HepG2 (cell line): ENCODE results near the gene GDAP1L1. TPM values are rescaled to one million over a fixed set of nuclear protein-coding genes. Genes with fewer than 3 reads are reported as not detected.

Source experiments
- MED1 ChIP-seq: sonication (generic); formaldehyde crosslinking; IDR thresholded peaks from 2 replicates; pipeline ENCODE4 v1.4.0; 2020; ENCODE audit warnings: missing genetic modification reagents
- TBX2 ChIP-seq: sonication (generic); formaldehyde crosslinking; IDR thresholded peaks from 2 replicates; pipeline ENCODE4 v1.5.0; 2020; ENCODE audit warnings: missing genetic modification reagents, mild to moderate bottlenecking, borderline replicate concordance
- U2AF1 ChIP-seq: fragments of 200-400 bp; formaldehyde crosslinking; optimal IDR thresholded peaks from 2 replicates; pipeline ENCODE3; 2017; ENCODE audit warnings: mild to moderate bottlenecking, low read depth, low read length
- ZIK1 ChIP-seq: sonication (generic); formaldehyde crosslinking; IDR thresholded peaks from 2 replicates; pipeline ENCODE4 v1.5.0; 2020; ENCODE audit warnings: mild to moderate bottlenecking, low read depth, missing genetic modification reagents, borderline replicate concordance
- ZNF652 ChIP-seq: IDR thresholded peaks from 2 replicates; pipeline ENCODE4 v1.6.1; 2016; ENCODE audit warnings: low read depth, borderline replicate concordance
- polyA plus RNA-seq, 8 experiments: library from polyadenylated mRNA; depleted of rRNA in 3 of 8; stranded (reverse) in 7 of 8; unstranded in 1 of 8; fragments of >200 nt; fragmentation: Illumina TruSeq in 4 of 8; extraction: Trizol in 4 of 8; gene quantifications; 2 replicates each; pipeline versions ENCODE4 v1.2.1 to v1.2.3, GENCODE V29; 2011 to 2016; ENCODE audit warnings: low read depth in 4 of 8, missing spikeins in 1 of 8, mixed read lengths in 1 of 8; ENCODE audit not compliant: insufficient read depth in 1 of 8
- total RNA-seq, 5 experiments: library from RNA; depleted of rRNA; stranded (reverse); fragments of >200 nt; fragmentation: Illumina TruSeq; extraction: Trizol; gene quantifications; 2 replicates each; pipeline ENCODE4 v1.2.3, GENCODE V29; 2016; ENCODE audit warnings: low read depth in 1 of 5
- TF ChIP-seq, protein P1 (sequence below), 2 experiments: sonication (generic) in 1 of 2; formaldehyde crosslinking in 1 of 2; IDR thresholded peaks; 2 replicates each; pipeline versions ENCODE4 v1.6.1 to v1.9.0; 2014 to 2022; ENCODE audit warnings: antibody characterized with exemption in 1 of 2, borderline replicate concordance in 1 of 2, inconsistent platforms in 1 of 2, low read depth in 1 of 2, missing genetic modification reagents in 1 of 2
- TF ChIP-seq, protein P2 (sequence below): sonication (generic); formaldehyde crosslinking; IDR thresholded peaks from 2 replicates; pipeline ENCODE4 v1.4.0; 2020; ENCODE audit warnings: missing genetic modification reagents, borderline replicate concordance
- TF ChIP-seq, protein P3 (sequence below): sonication (generic); formaldehyde crosslinking; IDR thresholded peaks from 2 replicates; pipeline ENCODE4 v1.4.0; 2020; ENCODE audit warnings: missing genetic modification reagents

The GDAP1L1 gene
- total and polyA plus RNA-seq, 2 of the 13 experiments (the other 11 are each of a cell fraction or from before 2014, with no cell fraction given): 0.04 TPM; not detected in 1

DNA sequence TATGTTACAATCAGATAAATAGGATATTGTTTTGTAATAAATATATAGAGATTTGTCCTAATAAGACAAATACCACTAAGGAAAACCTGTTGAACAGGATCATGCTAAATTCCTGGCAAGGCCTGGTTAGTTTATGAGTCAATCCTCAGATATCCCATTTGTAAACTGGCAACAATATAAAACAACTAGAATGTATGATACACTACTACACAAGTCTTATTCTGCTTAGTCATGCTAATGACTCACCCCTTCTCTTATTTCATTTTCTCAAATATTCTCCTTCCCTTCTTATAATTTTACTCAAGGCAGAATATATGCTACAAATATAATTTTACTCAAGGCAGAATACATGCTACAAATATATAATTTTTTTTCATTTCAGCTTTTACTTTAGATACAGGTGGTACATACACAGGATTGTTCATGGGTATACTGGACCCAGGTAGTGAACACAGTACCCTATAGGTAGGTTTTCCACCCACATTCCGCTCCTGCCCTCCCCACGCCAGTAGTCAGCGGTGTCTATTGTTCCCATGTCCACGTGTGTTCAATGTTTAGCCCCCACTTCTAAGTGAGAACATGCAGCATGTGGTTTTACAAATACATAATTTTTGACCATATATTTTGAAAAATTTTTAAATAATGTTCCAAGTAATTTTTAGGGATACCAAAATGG lies 42.8 kb upstream of the GDAP1L1 start (continued):
- TF ChIP-seq, protein P1, sequence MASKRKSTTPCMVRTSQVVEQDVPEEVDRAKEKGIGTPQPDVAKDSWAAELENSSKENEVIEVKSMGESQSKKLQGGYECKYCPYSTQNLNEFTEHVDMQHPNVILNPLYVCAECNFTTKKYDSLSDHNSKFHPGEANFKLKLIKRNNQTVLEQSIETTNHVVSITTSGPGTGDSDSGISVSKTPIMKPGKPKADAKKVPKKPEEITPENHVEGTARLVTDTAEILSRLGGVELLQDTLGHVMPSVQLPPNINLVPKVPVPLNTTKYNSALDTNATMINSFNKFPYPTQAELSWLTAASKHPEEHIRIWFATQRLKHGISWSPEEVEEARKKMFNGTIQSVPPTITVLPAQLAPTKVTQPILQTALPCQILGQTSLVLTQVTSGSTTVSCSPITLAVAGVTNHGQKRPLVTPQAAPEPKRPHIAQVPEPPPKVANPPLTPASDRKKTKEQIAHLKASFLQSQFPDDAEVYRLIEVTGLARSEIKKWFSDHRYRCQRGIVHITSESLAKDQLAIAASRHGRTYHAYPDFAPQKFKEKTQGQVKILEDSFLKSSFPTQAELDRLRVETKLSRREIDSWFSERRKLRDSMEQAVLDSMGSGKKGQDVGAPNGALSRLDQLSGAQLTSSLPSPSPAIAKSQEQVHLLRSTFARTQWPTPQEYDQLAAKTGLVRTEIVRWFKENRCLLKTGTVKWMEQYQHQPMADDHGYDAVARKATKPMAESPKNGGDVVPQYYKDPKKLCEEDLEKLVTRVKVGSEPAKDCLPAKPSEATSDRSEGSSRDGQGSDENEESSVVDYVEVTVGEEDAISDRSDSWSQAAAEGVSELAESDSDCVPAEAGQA (IDR thresholded peaks at IDR 0.05; ENCODE audit: low read depth): no peak
- TF ChIP-seq, protein P1 (CRISPR knock-in tag; IDR thresholded peaks at IDR 0.05; ENCODE audit: borderline replicate concordance): no peak
- TF ChIP-seq ZIK1 (CRISPR knock-in tag) (no peak), TBX2 (CRISPR knock-in tag) (no peak), ZNF652 (CRISPR knock-in tag) (no peak), U2AF1 (no peak), MED1 (CRISPR knock-in tag) (no peak)
- TF ChIP-seq, protein P2, sequence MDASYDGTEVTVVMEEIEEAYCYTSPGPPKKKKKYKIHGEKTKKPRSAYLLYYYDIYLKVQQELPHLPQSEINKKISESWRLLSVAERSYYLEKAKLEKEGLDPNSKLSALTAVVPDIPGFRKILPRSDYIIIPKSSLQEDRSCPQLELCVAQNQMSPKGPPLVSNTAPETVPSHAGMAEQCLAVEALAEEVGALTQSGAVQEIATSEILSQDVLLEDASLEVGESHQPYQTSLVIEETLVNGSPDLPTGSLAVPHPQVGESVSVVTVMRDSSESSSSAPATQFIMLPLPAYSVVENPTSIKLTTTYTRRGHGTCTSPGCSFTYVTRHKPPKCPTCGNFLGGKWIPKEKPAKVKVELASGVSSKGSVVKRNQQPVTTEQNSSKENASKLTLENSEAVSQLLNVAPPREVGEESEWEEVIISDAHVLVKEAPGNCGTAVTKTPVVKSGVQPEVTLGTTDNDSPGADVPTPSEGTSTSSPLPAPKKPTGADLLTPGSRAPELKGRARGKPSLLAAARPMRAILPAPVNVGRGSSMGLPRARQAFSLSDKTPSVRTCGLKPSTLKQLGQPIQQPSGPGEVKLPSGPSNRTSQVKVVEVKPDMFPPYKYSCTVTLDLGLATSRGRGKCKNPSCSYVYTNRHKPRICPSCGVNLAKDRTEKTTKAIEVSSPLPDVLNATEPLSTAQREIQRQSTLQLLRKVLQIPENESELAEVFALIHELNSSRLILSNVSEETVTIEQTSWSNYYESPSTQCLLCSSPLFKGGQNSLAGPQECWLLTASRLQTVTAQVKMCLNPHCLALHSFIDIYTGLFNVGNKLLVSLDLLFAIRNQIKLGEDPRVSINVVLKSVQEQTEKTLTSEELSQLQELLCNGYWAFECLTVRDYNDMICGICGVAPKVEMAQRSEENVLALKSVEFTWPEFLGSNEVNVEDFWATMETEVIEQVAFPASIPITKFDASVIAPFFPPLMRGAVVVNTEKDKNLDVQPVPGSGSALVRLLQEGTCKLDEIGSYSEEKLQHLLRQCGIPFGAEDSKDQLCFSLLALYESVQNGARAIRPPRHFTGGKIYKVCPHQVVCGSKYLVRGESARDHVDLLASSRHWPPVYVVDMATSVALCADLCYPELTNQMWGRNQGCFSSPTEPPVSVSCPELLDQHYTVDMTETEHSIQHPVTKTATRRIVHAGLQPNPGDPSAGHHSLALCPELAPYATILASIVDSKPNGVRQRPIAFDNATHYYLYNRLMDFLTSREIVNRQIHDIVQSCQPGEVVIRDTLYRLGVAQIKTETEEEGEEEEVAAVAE: no peak
- TF ChIP-seq, protein P3, sequence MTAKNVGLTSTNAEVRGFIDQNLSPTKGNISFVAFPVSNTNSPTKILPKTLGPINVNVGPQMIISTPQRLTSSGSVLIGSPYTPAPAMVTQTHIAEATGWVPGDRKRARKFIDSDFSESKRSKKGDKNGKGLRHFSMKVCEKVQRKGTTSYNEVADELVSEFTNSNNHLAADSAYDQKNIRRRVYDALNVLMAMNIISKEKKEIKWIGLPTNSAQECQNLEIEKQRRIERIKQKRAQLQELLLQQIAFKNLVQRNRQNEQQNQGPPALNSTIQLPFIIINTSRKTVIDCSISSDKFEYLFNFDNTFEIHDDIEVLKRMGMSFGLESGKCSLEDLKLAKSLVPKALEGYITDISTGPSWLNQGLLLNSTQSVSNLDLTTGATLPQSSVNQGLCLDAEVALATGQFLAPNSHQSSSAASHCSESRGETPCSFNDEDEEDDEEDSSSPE: no peak
